H9 (cell line): ENCODE results near the gene EIF1AD. TPM values are rescaled to one million over a fixed set of nuclear protein-coding genes. Genes with fewer than 3 reads are reported as not detected.

Experiments used
- DNase-seq: peaks from one replicate; pipeline ENCODE4 v3.0.0-alpha.2; 2017
- H2AFZ ChIP-seq: one replicate; pipeline ENCODE4 v1.6.1; 2013; ENCODE audit warnings: mild to moderate bottlenecking, low read length, control low read depth, moderate library complexity
- H2AK5ac ChIP-seq: 2 replicates; pipeline ENCODE4 v1.6.1; 2013; ENCODE audit warnings: low read length, control low read depth, mixed read lengths; ENCODE audit not compliant: insufficient read length
- H2BK120ac ChIP-seq: one replicate; pipeline ENCODE4 v1.6.1; 2013; ENCODE audit warnings: low read depth, mild to moderate bottlenecking, low read length, control low read depth, inconsistent platforms; ENCODE audit not compliant: poor library complexity, severe bottlenecking
- H2BK12ac ChIP-seq: 2 replicates; pipeline ENCODE4 v1.6.1; 2013; ENCODE audit warnings: low read length, control low read depth, mixed read lengths, low read depth; ENCODE audit not compliant: insufficient read length
- H2BK15ac ChIP-seq: 2 replicates; pipeline ENCODE4 v1.6.1; 2013; ENCODE audit warnings: low read depth, low read length, control low read depth
- H2BK20ac ChIP-seq: one replicate; pipeline ENCODE4 v1.6.1; 2013; ENCODE audit warnings: low read depth, mild to moderate bottlenecking, low read length, control low read depth, inconsistent platforms; ENCODE audit not compliant: poor library complexity, severe bottlenecking
- H2BK5ac ChIP-seq: 2 replicates; pipeline ENCODE4 v1.6.1; 2013; ENCODE audit warnings: low read length, control low read depth, mixed read lengths; ENCODE audit not compliant: insufficient read length
- H3K14ac ChIP-seq: 2 replicates; pipeline ENCODE4 v1.6.1; 2013; ENCODE audit warnings: low read length, control low read depth; ENCODE audit not compliant: insufficient read depth
- H3K18ac ChIP-seq: 2 replicates; pipeline ENCODE4 v1.6.1; 2013; ENCODE audit warnings: low read depth, mild to moderate bottlenecking, mixed read lengths, low read length, control low read depth; ENCODE audit not compliant: insufficient read length
- H3K23ac ChIP-seq: 2 replicates; pipeline ENCODE4 v1.6.1; 2013; ENCODE audit warnings: low read length, control low read depth, mixed read lengths, low read depth; ENCODE audit not compliant: insufficient read length
- H3K23me2 ChIP-seq: 2 replicates; pipeline ENCODE4 v1.6.1; 2013; ENCODE audit warnings: low read depth, mild to moderate bottlenecking, mixed read lengths, low read length, control low read depth; ENCODE audit not compliant: insufficient read length, poor library complexity, severe bottlenecking
- H3K27ac ChIP-seq: 2 replicates; pipeline ENCODE4 v1.5.1; 2013; ENCODE audit warnings: low read length, control low read depth, mixed read lengths, low read depth; ENCODE audit not compliant: insufficient read length
- H3K27me3 ChIP-seq: 2 replicates; pipeline ENCODE4 v1.6.1; 2013; ENCODE audit warnings: low read length, control low read depth, inconsistent platforms; ENCODE audit not compliant: insufficient read depth
- H3K4ac ChIP-seq: 2 replicates; pipeline ENCODE4 v1.6.1; 2013; ENCODE audit warnings: low read depth, mild to moderate bottlenecking, control low read depth, inconsistent platforms, low read length, moderate library complexity
- H3K4me1 ChIP-seq: 2 replicates; pipeline ENCODE4 v1.6.1; 2013; ENCODE audit warnings: low read length, control low read depth, inconsistent platforms; ENCODE audit not compliant: insufficient read depth
- H3K4me2 ChIP-seq: 2 replicates; pipeline ENCODE4 v1.6.1; 2013; ENCODE audit warnings: low read length, control low read depth, mixed read lengths; ENCODE audit not compliant: insufficient read length, insufficient read depth
- H3K56ac ChIP-seq: 2 replicates; pipeline ENCODE4 v1.6.1; 2013; ENCODE audit warnings: low read depth, mild to moderate bottlenecking, mixed read lengths, low read length, control low read depth; ENCODE audit not compliant: insufficient read length
- H3K79me1 ChIP-seq: 2 replicates; pipeline ENCODE4 v1.6.1; 2013; ENCODE audit warnings: low read depth, mild to moderate bottlenecking, moderate library complexity, low read length, control low read depth, inconsistent platforms; ENCODE audit not compliant: insufficient read depth, poor library complexity, severe bottlenecking
- H3K79me2 ChIP-seq: 2 replicates; pipeline ENCODE4 v1.6.1; 2013; ENCODE audit warnings: low read length, control low read depth, inconsistent platforms; ENCODE audit not compliant: insufficient read depth
- H3K9ac ChIP-seq: 2 replicates; pipeline ENCODE4 v1.6.1; 2013; ENCODE audit warnings: low read length, control low read depth, mixed read lengths; ENCODE audit not compliant: insufficient read length; ENCODE audit errors: extremely low read depth
- H3K9me3 ChIP-seq: one replicate; pipeline ENCODE4 v1.6.1; 2013; ENCODE audit warnings: low read depth, low read length, inconsistent platforms; ENCODE audit not compliant: control insufficient read depth
- H3T11ph ChIP-seq: one replicate; pipeline ENCODE4 v1.6.1; 2013; ENCODE audit warnings: mild to moderate bottlenecking, low read length, control low read depth, inconsistent platforms
- H4K20me1 ChIP-seq: one replicate; pipeline ENCODE4 v1.6.1; 2013; ENCODE audit not compliant: control insufficient read depth, insufficient read length, insufficient read depth
- H4K5ac ChIP-seq: 2 replicates; pipeline ENCODE4 v1.6.1; 2013; ENCODE audit warnings: low read depth, mild to moderate bottlenecking, mixed read lengths, low read length, control low read depth; ENCODE audit not compliant: insufficient read length
- H4K8ac ChIP-seq: replicated peaks from 2 replicates; pipeline ENCODE4 v1.6.1; 2013; ENCODE audit warnings: low read length, control low read depth, mixed read lengths, low read depth; ENCODE audit not compliant: insufficient read length
- H4K91ac ChIP-seq: 2 replicates; pipeline ENCODE4 v1.6.1; 2013; ENCODE audit warnings: low read depth, mild to moderate bottlenecking, moderate library complexity, mixed read lengths, low read length, control low read depth; ENCODE audit not compliant: insufficient read length
- H3K27ac Mint-ChIP-seq, 3 experiments: 2 replicates in 2 of 3; 3 replicates in 1 of 3; pipeline ENCODE4 v1.8.0; 2020 to 2021; ENCODE audit warnings: mixed read lengths in 3 of 3, mild to moderate bottlenecking in 1 of 3, moderate library complexity in 1 of 3
- H3K27me3 Mint-ChIP-seq: 2 replicates; pipeline ENCODE4 v1.8.0; 2021; ENCODE audit warnings: low read depth, mild to moderate bottlenecking, moderate library complexity, mixed read lengths
- H3K36me3 Mint-ChIP-seq, 3 experiments: 2 replicates in 2 of 3; 3 replicates in 1 of 3; pipeline ENCODE4 v1.8.0; 2020 to 2021; ENCODE audit warnings: low read depth in 3 of 3, mixed read lengths in 3 of 3; ENCODE audit not compliant: insufficient read depth in 1 of 3
- H3K4me1 Mint-ChIP-seq, 2 experiments: 2 replicates each; pipeline ENCODE4 v1.8.0; 2020; ENCODE audit warnings: mixed read lengths in 2 of 2
- H3K4me3 Mint-ChIP-seq, 2 experiments: 2 replicates in 1 of 2; 3 replicates in 1 of 2; pipeline ENCODE4 v1.8.0; 2020 to 2021; ENCODE audit warnings: mild to moderate bottlenecking in 2 of 2, mixed read lengths in 2 of 2, moderate library complexity in 1 of 2
- H3K9me3 Mint-ChIP-seq, 2 experiments: 2 replicates in 1 of 2; 3 replicates in 1 of 2; pipeline ENCODE4 v1.8.0; 2020; ENCODE audit warnings: mild to moderate bottlenecking in 2 of 2, mixed read lengths in 2 of 2, moderate library complexity in 1 of 2
- WGBS: extraction: QIAGEN DNeasy Blood & Tissue Kit; methylation state at CpG from one replicate; pipeline ENCODE4 v1.1.7; 2013; ENCODE audit warnings: missing lambda C conversion rate, low lambda C conversion rate, mixed read lengths; ENCODE audit not compliant: insufficient read length; ENCODE audit errors: extremely low coverage; 5-methylcytosine and 5-hydroxymethylcytosine counted together
- total RNA-seq: library from RNA; stranded (reverse); gene quantifications from 2 replicates; pipeline ENCODE4 v1.2.1, GENCODE V29; 2021
- TF ChIP-seq, protein P1 (sequence below): fragments of 200-600 bp; sonication (generic); conservative IDR thresholded peaks from 3 replicates; pipeline ENCODE4 v1.8.0; 2021; ENCODE audit warnings: antibody characterized with exemption, mild to moderate bottlenecking

EIF1AD gene
- total RNA-seq, 1 experiment from 2014 or later = 46.7 TPM

DNA sequence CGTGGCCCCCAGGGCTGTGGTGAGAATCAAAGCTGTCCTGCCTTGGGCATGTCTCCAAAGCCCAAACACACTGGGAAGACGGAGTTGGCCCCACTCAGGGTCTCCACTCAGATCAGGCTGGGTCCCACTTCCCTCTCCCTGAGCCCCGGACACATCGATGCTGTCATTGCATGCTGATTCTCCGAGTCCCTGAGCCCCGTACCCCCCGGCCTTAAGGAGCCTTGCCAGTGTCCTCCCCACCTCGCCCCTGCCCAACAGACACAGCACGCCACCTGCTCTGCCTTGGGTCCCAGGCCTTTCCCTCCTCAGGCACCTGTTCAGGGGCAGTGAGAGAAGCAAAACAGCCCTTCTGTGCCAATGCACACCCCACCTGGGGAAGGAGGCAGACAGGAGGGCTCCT, 14.6 kb downstream of the EIF1AD start:
- Histone ChIP-seq H3K79me1 (no peaks in the 10 kb centered on the region), H2BK120ac (no peak overlapping the region), H4K5ac (no peak overlapping the region), H3K18ac (no peak overlapping the region), H3K23me2 (no peaks in the 10 kb centered on the region), H4K91ac (no peak overlapping the region), H4K20me1 (no peaks in the 10 kb centered on the region), H3K27ac (no peak overlapping the region), H3K23ac (no peak overlapping the region), H3K4ac (no peak overlapping the region; the same call in 1 of the 2 replicates), H3K79me2 (no peaks in the 10 kb centered on the region), H2BK15ac (no peak overlapping the region), H3K14ac (no peak overlapping the region), H3K9ac (no peak overlapping the region), H3K4me1 (no peaks in the 10 kb centered on the region), H4K8ac (no peak overlapping the region), H3K9me3 (no peaks in the 10 kb centered on the region), H2BK20ac (no peak overlapping the region), H2BK5ac (no peak overlapping the region), H2BK12ac (no peak overlapping the region), H3K4me2 (no peak overlapping the region), H2AFZ (no peak overlapping the region), H3K27me3 (no peaks in the 10 kb centered on the region), H3T11ph (no peak overlapping the region), H2AK5ac (no peak overlapping the region), H3K56ac (no peak overlapping the region)
- H3K4me1 Mint-ChIP-seq = peaks cover 0 to 2% of the 10 kb centered on the region in 2 experiments; a peak in 1 of 4 replicates
- no peaks in the 10 kb centered on the region; the same call in 1 of the 2 replicates for H3K27me3 Mint-ChIP-seq
- H3K36me3 Mint-ChIP-seq = peaks cover 0 to 7% (median 0%) of the 10 kb centered on the region in 3 experiments; a peak in 2 of 7 replicates
- H3K4me3 Mint-ChIP-seq = no peak overlapping the region
- DNase-seq = no peak
- H3K27ac Mint-ChIP-seq = peak overlapping the region in 1 of 3 experiments; percentile 44; a peak in 1 of 7 replicates
- H3K9me3 Mint-ChIP-seq = no peaks in the 10 kb centered on the region
- TF ChIP-seq, protein P1, sequence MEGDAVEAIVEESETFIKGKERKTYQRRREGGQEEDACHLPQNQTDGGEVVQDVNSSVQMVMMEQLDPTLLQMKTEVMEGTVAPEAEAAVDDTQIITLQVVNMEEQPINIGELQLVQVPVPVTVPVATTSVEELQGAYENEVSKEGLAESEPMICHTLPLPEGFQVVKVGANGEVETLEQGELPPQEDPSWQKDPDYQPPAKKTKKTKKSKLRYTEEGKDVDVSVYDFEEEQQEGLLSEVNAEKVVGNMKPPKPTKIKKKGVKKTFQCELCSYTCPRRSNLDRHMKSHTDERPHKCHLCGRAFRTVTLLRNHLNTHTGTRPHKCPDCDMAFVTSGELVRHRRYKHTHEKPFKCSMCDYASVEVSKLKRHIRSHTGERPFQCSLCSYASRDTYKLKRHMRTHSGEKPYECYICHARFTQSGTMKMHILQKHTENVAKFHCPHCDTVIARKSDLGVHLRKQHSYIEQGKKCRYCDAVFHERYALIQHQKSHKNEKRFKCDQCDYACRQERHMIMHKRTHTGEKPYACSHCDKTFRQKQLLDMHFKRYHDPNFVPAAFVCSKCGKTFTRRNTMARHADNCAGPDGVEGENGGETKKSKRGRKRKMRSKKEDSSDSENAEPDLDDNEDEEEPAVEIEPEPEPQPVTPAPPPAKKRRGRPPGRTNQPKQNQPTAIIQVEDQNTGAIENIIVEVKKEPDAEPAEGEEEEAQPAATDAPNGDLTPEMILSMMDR = no peak
- WGBS = no CpG with 5 or more reads among the region's 9 CpGs
